ENCODE results near the gene TSPAN14.

Gene TSPAN14

GRCh38 chr10:80468002-80468401 is 13.9 kb downstream of the TSPAN14 start:
- H3F3A ChIP-seq (ENCODE audit: insufficient read depth): no peaks in the 10 kb centered on the region
- H3K36me3 ChIP-seq (ENCODE audit: low read length): no peaks in the 10 kb centered on the region
- H2AFZ ChIP-seq (ENCODE audit: low read depth, low read length, severe bottlenecking): no peak overlapping the region
- no peak for TF ChIP-seq EZH2phosphoT487 (conservative IDR thresholded peaks at IDR 0.05; ENCODE audit: low read length)
- TF ChIP-seq CTCF (IDR thresholded peaks at IDR 0.05; ENCODE audit: insufficient read depth, low read length, poor library complexity, severe bottlenecking): no peak
- no peaks in the 10 kb centered on the region; the same call in 1 of the 2 replicates for H4K20me1 ChIP-seq (ENCODE audit: low read depth, low read length)
- no peaks in the 10 kb centered on the region for H3K9me2 ChIP-seq (replicated peaks; ENCODE audit: insufficient read depth, low read length)
- no peak overlapping the region for H3K9ac ChIP-seq (ENCODE audit: low read length)
- no peaks in the 10 kb centered on the region for H3K27me3 ChIP-seq (ENCODE audit: low read length)
- no peaks in the 10 kb centered on the region for H3K9me3 ChIP-seq (ENCODE audit: insufficient read depth, low read length)
- no peak overlapping the region for H3K27ac ChIP-seq (ENCODE audit: low read depth, low read length)
- no peaks in the 10 kb centered on the region for H3K79me2 ChIP-seq (ENCODE audit: insufficient read depth, low read length)
- H3K4me3 ChIP-seq (ENCODE audit: insufficient read depth, low read length, poor library complexity, severe bottlenecking): no peak overlapping the region
- no peak overlapping the region for H3K4me2 ChIP-seq (ENCODE audit: low read depth, low read length, poor library complexity, severe bottlenecking)

- TF ChIP-seq EZH2phosphoT487 (conservative IDR thresholded peaks at IDR 0.05; ENCODE audit: low read length) (no peak), CTCF (IDR thresholded peaks at IDR 0.05; ENCODE audit: insufficient read depth, low read length, poor library complexity, severe bottlenecking) (no peak)
- Histone ChIP-seq H3K9me3 (ENCODE audit: insufficient read depth, low read length) (no peaks in the 10 kb centered on the region), H3K9ac (ENCODE audit: low read length) (no peak overlapping the region), H3K27ac (ENCODE audit: low read depth, low read length) (no peak overlapping the region), H3K36me3 (ENCODE audit: low read length) (no peaks in the 10 kb centered on the region), H3K4me3 (ENCODE audit: insufficient read depth, low read length, poor library complexity, severe bottlenecking) (no peak overlapping the region), H3K27me3 (ENCODE audit: low read length) (no peaks in the 10 kb centered on the region), H3K9me2 (replicated peaks; ENCODE audit: insufficient read depth, low read length) (no peaks in the 10 kb centered on the region), H3K4me2 (ENCODE audit: low read depth, low read length, poor library complexity, severe bottlenecking) (no peak overlapping the region), H4K20me1 (ENCODE audit: low read depth, low read length) (no peaks in the 10 kb centered on the region; the same call in 1 of the 2 replicates), H2AFZ (ENCODE audit: low read depth, low read length, severe bottlenecking) (no peak overlapping the region), H3K79me2 (ENCODE audit: insufficient read depth, low read length) (no peaks in the 10 kb centered on the region), H3F3A (ENCODE audit: insufficient read depth) (no peaks in the 10 kb centered on the region)
Measured at GRCh38 chr10:80468806-80469421, 14.8 kb downstream of the TSPAN14 start.

DNA sequence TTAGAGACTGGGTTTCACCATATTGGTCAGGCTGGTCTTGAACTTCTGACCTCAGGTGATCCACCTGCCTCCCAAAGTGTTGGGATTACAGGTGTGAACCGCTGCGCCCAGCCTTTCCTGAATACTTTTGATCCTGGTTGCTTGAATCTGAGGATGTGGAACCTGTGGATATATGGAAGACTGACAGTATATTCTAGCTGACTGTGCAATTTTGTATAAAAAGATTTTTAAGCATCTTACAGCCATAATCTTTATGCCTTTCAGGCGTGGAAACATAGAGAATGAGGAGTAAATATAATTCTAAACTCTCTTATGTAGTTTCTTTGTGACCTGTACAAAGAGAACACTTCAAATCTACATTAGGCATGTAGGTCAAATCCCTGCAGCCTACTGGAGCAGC is 16.2 kb downstream of the TSPAN14 start:
- H2AFZ ChIP-seq (ENCODE audit: low read depth, low read length, severe bottlenecking): no peak overlapping the region
- no peaks in the 10 kb centered on the region for H3K79me2 ChIP-seq (ENCODE audit: insufficient read depth, low read length)
- H3K4me2 ChIP-seq (ENCODE audit: low read depth, low read length, poor library complexity, severe bottlenecking): no peak overlapping the region
- no peaks in the 10 kb centered on the region for H3K9me3 ChIP-seq (ENCODE audit: insufficient read depth, low read length)
- TF ChIP-seq EZH2phosphoT487 (conservative IDR thresholded peaks at IDR 0.05; ENCODE audit: low read length) (no peak), CTCF (IDR thresholded peaks at IDR 0.05; ENCODE audit: insufficient read depth, low read length, poor library complexity, severe bottlenecking) (no peak)
- H3K9ac ChIP-seq (ENCODE audit: low read length): no peak overlapping the region
- H3K9me2 ChIP-seq (replicated peaks; ENCODE audit: insufficient read depth, low read length): no peaks in the 10 kb centered on the region
- H3F3A ChIP-seq (ENCODE audit: insufficient read depth): no peaks in the 10 kb centered on the region
- H3K36me3 ChIP-seq (ENCODE audit: low read length): no peaks in the 10 kb centered on the region
- H3K27me3 ChIP-seq (ENCODE audit: low read length): no peaks in the 10 kb centered on the region
- no peaks in the 10 kb centered on the region; the same call in 1 of the 2 replicates for H4K20me1 ChIP-seq (ENCODE audit: low read depth, low read length)
- no peak overlapping the region for H3K4me3 ChIP-seq (ENCODE audit: insufficient read depth, low read length, poor library complexity, severe bottlenecking)
- H3K27ac ChIP-seq (ENCODE audit: low read depth, low read length): peak overlapping the region; percentile 17; the same call in 1 of the 2 replicates
